Activated naive CD4-positive, alpha-beta T cell treated with anti-CD3 and anti-CD28 coated beads for 36 hours (primary cell): ENCODE measurements around the gene ABCC6. TPM values are rescaled to one million over a fixed set of nuclear protein-coding genes. Genes with fewer than 3 reads are reported as not detected.
A peak's percentile ranks its signal among the peaks of the same experiment; 100 is the strongest.
"Not testable (repeated sequence)": the region's sequence is repeated elsewhere in the genome, so short reads cannot be mapped to it uniquely, and the experiment has no call there.

Source experiments
- CTCF ChIA-PET: fragments of 350-600 bp; sonication (Branson Sonifier 250); formaldehyde crosslinking; loops from one replicate; lab custom pipeline; 2021; ENCODE audit warnings: antibody characterized with exemption; lab: Charles Lee
- DNase-seq: peaks from one replicate; pipeline ENCODE4 v3.0.0-alpha.2; 2020
- H3K27ac Mint-ChIP-seq: one replicate; pipeline ENCODE4 v1.8.0; 2021; ENCODE audit warnings: mild to moderate bottlenecking, mixed read lengths
- H3K27me3 Mint-ChIP-seq: one replicate; pipeline ENCODE4 v1.8.0; 2021; ENCODE audit warnings: low read depth, mixed read lengths
- H3K36me3 Mint-ChIP-seq: one replicate; pipeline ENCODE4 v1.8.0; 2021; ENCODE audit warnings: low read depth, mixed read lengths
- H3K4me1 Mint-ChIP-seq: one replicate; pipeline ENCODE4 v1.8.0; 2021; ENCODE audit warnings: low read depth, mixed read lengths
- H3K4me3 Mint-ChIP-seq: one replicate; pipeline ENCODE4 v1.8.0; 2021; ENCODE audit warnings: mild to moderate bottlenecking, moderate library complexity, mixed read lengths
- H3K9me3 Mint-ChIP-seq: one replicate; pipeline ENCODE4 v1.8.0; 2021; ENCODE audit warnings: mixed read lengths
- intact Hi-C: fragments of 100-400 bp; cut with micrococcal nuclease; formaldehyde crosslinking; loops from one replicate; pipeline ENCODE4 v1.15.1; 2023
- total RNA-seq, 2 experiments: library from RNA; stranded (reverse); gene quantifications; one replicate each; pipeline ENCODE4 v1.2.3, GENCODE V29; 2021

ABCC6 gene
- total RNA-seq, 2 experiments from 2014 or later = not detected

DNA sequence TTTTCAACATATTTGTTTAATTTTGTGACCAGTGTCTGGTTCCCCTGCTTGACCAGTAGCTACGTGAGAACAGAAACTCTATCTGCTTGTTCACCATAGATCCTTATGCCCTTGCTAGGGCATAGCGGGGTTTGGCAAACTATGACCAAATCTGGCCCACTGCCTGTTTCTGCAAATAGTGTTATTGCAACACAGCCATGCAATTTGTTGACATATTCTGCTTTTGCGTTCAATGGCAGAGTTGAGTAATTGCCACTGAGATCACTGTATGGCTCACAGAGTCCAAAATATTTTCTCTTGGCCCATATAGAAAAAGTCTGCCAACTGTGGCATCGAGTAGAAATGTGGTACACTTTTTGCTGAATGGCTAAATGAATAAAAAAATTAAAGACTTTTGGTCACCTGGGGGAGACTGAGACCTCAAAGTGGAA lies 9.4 kb downstream of the ABCC6 start:
- H3K4me3 Mint-ChIP-seq, H3K27me3 Mint-ChIP-seq, H3K27ac Mint-ChIP-seq, H3K36me3 Mint-ChIP-seq, H3K4me1 Mint-ChIP-seq, intact Hi-C loops, H3K9me3 Mint-ChIP-seq, DNase-seq, CTCF ChIA-PET: not testable (repeated sequence)

DNA sequence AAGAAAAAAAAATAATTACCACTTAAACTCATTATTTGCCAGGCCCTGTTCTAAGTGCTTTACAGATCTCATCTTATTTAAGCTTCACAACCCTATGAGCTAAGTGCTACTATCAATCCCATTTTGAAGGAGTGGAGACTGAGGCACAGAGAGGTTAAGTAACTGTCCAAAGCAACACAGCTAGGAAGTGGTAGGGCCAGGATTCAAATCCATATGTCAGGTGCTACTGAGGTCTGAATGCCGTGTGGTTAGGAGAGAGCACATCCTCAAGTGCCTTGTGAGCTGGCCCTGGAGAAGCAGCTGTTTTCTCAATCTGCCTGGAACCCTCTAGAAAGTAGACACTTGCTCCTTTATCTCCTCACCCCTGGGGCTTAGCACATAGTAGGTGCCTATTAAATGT lies 11.9 kb downstream of the ABCC6 start:
- H3K27me3 Mint-ChIP-seq, intact Hi-C loops, H3K4me3 Mint-ChIP-seq, DNase-seq, H3K36me3 Mint-ChIP-seq, H3K9me3 Mint-ChIP-seq, H3K27ac Mint-ChIP-seq, H3K4me1 Mint-ChIP-seq: not testable (repeated sequence)
- CTCF ChIA-PET = interaction anchor here (0.6 kb wide), 2 partner anchors 74 to 305 kb away, joined by 3 read pairs; no protein-coding TSS in a partner anchor

DNA sequence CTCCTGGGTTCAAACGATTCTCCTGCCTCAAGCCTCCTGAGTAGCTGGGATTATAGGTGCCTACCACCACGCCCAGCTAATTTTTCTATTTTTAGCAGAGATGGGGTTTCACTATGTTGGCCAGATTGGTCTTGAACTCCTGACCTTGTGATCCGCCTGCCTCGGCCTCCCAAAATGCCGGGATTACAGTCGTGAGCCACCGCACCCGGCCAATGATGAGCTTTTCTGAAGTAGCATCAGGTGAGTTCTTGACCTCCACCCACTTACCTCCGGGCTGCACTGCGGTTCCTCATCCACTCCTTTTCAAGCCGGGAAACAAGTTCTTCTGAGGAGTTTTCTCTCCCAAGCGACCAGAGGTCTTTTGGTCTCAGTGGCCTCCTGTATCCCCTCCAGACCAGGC lies 14.8 kb downstream of the ABCC6 start:
- DNase-seq, H3K27me3 Mint-ChIP-seq, H3K4me1 Mint-ChIP-seq, CTCF ChIA-PET, intact Hi-C loops, H3K36me3 Mint-ChIP-seq, H3K9me3 Mint-ChIP-seq, H3K27ac Mint-ChIP-seq, H3K4me3 Mint-ChIP-seq: not testable (repeated sequence)

DNA sequence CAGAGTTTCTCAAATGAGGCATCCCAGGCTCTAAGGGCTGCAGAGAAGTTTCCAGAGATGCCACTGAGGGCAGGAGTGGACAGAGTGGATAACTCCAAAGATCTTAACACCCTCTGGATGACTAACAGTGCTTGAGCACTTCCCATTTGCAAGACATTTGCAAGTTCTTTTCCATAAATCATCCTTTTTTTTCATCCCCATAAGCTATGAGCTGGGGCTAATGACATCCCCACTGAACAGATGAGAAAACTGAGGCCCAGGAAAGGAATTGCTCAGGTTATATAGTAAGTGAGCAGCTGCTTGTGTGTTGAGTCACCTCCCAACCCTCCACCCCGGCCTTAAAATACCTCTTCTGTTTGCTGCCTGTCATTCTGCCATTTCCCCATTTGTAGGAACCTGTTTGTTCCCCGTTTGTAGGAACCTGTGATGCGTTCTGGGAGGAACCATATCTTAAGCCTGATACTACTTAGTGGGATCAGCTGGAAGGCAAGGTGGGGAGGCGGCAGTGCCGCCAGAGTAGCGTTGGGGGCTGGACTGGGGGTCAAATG lies 15.4 kb downstream of the ABCC6 start:
- intact Hi-C loops, H3K27ac Mint-ChIP-seq, H3K9me3 Mint-ChIP-seq, H3K4me1 Mint-ChIP-seq, H3K27me3 Mint-ChIP-seq, H3K4me3 Mint-ChIP-seq, H3K36me3 Mint-ChIP-seq, DNase-seq, CTCF ChIA-PET: not testable (repeated sequence)

DNA sequence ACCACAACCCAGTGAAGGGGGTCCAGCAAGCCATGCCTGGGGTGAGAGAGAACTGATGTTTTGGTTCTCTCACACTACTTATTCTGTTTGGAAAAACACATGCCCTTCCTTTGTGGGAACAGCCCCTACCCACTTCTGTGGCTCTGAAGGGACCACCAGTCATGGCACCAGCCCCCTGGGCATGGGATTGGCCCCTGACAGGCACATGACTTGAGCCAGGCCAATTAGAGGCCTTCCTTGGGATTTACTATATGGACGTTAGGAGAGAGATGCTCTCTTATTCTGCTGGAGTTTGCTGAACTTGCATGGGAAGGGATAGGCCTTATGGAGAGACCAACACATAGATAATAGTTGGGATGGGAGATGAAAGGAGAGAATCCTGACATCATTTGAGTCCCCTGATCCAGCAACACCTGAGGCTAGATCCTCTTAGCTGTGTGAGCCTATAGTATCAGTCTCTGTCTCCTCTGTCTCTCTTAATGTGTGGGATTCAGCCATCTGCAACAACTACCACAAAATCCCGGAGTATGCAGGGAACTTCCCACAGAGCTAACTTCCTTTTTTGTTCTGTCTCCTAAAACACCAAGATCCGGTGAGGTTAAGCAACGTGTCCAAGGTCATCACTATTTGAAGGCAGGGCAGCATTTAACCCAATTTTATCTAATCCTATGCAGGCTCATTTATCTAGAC lies 16.1 kb downstream of the ABCC6 start:
- H3K9me3 Mint-ChIP-seq, DNase-seq, intact Hi-C loops, H3K4me1 Mint-ChIP-seq, CTCF ChIA-PET, H3K27ac Mint-ChIP-seq, H3K4me3 Mint-ChIP-seq, H3K27me3 Mint-ChIP-seq, H3K36me3 Mint-ChIP-seq: not testable (repeated sequence)

DNA sequence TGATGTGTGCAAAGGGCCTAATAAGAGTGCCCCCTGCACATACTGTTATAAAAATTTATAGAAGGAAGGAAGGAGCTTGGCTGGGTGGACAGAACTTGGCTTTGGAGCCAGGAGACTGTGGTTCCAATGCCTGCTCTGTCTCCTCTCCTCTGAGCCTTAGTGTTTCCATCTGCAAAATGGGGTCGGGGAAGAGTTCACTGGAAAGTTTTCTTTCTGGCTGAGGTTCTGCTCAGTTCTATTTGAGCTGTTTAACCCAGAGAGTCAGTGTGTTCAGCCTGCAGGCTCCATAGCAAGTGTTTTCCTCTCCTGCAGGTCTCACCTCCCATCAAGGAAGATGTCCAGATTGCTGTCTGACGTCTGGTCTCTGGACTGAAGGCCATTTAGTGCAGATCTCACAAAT lies 17.4 kb downstream of the ABCC6 start:
- H3K27me3 Mint-ChIP-seq, H3K9me3 Mint-ChIP-seq, CTCF ChIA-PET, H3K4me1 Mint-ChIP-seq, H3K36me3 Mint-ChIP-seq, H3K27ac Mint-ChIP-seq, H3K4me3 Mint-ChIP-seq, intact Hi-C loops, DNase-seq: not testable (repeated sequence)

DNA sequence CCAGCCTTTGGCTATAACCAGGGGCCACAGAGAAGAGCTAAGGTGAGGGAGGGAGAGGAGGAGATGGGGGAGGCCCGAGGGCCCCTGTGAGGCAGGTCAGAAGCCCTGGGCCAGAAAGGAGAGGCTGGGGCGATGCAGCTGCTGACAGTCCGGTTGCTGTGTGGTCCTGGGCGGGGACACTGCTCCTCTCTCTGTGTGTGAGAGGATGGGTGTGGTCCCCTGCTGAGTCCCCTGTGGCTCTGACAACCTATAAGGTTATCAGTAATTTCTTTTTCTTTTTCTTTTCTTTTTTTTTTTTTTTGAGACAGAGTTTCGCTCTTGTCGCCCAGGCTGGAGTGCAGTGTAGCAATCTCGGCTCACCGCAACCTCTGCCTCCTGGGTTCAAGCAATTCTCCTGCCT lies 18.7 kb downstream of the ABCC6 start:
- DNase-seq, intact Hi-C loops, H3K4me3 Mint-ChIP-seq, H3K9me3 Mint-ChIP-seq, H3K27ac Mint-ChIP-seq, H3K27me3 Mint-ChIP-seq, H3K4me1 Mint-ChIP-seq, H3K36me3 Mint-ChIP-seq: not testable (repeated sequence)
- CTCF ChIA-PET = interaction anchor here (0.7 kb wide), 1 partner anchor 136 kb away, joined by 3 read pairs; no protein-coding TSS in a partner anchor

DNA sequence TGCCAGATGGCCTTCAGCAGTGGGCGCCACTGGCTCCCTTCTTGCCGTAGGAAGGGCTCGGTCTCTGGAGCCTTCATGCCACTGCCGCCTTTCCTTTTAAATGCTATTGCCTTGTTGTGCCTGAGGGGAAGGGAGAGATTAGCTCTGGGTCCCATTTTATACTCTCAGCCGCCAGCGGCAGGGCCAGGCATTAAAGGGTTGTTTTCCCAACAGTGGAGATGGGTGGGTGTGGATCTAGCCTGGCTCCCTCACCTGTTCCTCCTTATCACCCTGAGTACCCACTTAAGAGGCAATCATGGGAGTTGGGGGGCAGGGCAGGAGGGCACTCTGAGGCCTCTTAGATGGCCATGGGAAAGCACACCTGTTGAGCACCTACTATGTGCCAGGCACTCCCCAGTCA lies 19.8 kb downstream of the ABCC6 start:
- H3K36me3 Mint-ChIP-seq, H3K4me3 Mint-ChIP-seq, H3K27me3 Mint-ChIP-seq, H3K4me1 Mint-ChIP-seq, intact Hi-C loops, H3K9me3 Mint-ChIP-seq, DNase-seq, H3K27ac Mint-ChIP-seq: not testable (repeated sequence)
- CTCF ChIA-PET = interaction anchor here (0.7 to 0.9 kb wide), 2 partner anchors 13 to 17 kb away, joined by 3 to 4 read pairs; no protein-coding TSS in a partner anchor

DNA sequence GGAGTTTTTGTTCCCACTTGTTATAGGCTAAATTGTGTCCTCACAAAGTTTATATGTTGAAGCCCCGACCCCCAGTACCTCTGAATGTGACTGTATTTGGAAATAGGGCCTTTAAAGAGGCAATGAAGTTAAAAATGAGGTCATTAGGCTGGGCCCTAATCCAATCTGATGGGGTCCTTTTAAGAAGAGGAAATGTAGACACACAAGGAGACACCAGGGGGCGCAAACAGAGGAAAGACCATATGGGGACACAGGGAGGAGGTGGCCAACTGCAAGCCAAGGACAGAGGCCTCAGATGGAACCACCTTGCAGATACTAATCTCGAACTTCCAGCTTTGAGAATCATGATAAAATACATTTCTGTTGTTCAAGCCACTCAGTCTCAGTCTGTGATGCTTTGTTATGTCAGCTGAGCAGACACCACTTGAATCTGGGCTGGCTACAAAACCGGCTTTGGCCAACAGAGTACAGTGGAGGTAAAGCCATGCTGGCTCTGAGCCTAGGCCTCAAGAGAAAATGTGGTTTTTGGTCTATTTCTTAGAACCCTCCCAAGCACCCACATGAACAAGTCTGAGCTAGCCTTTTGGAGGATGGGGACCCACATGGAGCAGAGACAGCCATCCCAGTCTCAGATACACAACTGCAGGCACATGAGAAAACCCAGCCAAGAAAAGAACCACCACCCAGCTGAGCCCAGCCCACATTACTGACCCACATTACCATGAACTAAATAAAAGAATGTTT lies 20.7 kb downstream of the ABCC6 start:
- H3K27ac Mint-ChIP-seq, H3K4me1 Mint-ChIP-seq, intact Hi-C loops, H3K4me3 Mint-ChIP-seq, CTCF ChIA-PET, H3K9me3 Mint-ChIP-seq, H3K27me3 Mint-ChIP-seq, H3K36me3 Mint-ChIP-seq: not testable (repeated sequence)
- peak; percentile 63 for DNase-seq

DNA sequence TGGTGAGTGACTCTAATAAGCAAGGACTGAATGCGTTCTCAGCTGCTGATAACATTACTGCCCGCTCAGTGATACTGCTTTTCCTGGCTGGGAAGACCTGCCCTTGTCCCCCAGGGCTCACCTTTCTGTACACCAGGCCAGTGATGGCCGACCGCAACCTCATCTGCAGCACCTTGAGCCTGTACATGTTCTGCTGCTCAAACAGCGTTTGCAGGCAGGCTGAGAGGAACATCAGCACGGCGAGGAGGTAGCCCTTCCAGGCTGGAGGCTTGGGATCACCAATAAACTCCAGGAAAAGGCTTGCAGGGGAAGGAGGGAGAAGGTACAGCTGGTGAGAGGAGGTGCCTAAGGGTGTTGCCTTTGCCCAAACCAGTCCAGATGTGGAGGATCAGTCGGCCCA lies 21.4 kb downstream of the ABCC6 start:
- DNase-seq, CTCF ChIA-PET, H3K27ac Mint-ChIP-seq, H3K27me3 Mint-ChIP-seq, H3K4me1 Mint-ChIP-seq, intact Hi-C loops, H3K9me3 Mint-ChIP-seq, H3K36me3 Mint-ChIP-seq, H3K4me3 Mint-ChIP-seq: not testable (repeated sequence)

DNA sequence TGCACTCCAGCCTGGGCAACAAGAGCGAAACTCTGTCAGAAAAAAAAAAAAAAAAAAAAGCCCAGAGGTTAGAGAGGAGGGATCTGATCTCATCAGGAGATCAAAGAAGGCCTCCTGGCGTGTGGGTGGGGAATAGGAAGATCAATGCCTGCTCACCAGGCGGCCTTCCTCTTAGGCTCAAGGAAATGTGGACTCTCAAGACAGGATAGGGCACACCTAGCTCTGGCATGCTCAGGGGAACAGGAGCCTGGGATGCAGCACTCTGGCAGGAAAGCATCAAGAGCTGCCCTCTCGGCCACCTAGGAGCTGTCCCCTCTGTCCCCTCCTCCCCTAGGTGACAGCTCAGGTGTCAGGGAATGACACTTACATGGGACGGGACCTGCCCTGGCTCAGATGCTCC lies 22.9 kb downstream of the ABCC6 start:
- H3K27me3 Mint-ChIP-seq, DNase-seq: not testable (repeated sequence)

DNA sequence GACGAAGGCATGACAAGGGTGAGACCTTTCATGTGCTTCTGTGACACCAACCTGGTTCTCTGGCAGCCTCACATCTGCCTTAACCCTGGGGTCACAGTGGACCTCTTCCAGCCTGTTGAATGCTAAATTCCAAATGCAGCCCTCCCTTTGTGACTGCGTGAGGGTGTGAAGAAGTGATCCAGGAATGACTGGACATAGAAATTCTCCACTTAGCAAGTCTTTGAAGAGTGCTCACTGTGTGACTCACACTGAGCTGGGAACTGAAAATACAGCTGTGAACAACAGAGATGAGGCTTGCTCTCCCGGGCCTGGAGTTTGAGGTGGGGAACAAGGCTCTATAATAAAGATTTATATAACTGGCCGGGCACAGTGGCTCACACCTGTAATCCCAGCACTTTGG lies 23.9 kb downstream of the ABCC6 start:
- intact Hi-C loops = loop anchor here (10.0 kb wide), 1 partner anchor 775 kb away; no protein-coding TSS in a partner anchor
- H3K4me3 Mint-ChIP-seq, H3K27me3 Mint-ChIP-seq, H3K27ac Mint-ChIP-seq, H3K36me3 Mint-ChIP-seq, H3K9me3 Mint-ChIP-seq, H3K4me1 Mint-ChIP-seq: not testable (repeated sequence)
- DNase-seq = peak; percentile 41
- CTCF ChIA-PET = interaction anchor here (1.2 kb wide), 1 partner anchor 13 kb away, joined by 3 read pairs; no protein-coding TSS in a partner anchor

More for the DNA sequence above, 22.9 kb downstream of the ABCC6 start:
- intact Hi-C loops, H3K4me3 Mint-ChIP-seq, H3K4me1 Mint-ChIP-seq, H3K27ac Mint-ChIP-seq, H3K36me3 Mint-ChIP-seq, H3K9me3 Mint-ChIP-seq: not testable (repeated sequence)
- CTCF ChIA-PET = interaction anchor here (1.2 kb wide), 1 partner anchor 14 kb away, joined by 3 read pairs; no protein-coding TSS in a partner anchor
